Measurements from ENCODE around the gene TMEM200C. TPM values are rescaled to one million over a fixed set of nuclear protein-coding genes. Genes with fewer than 3 reads are reported as not detected.

The TMEM200C gene
- total and polyA plus RNA-seq, 8 donors: 0.79 to 4.9 (median 2.1) TPM

DNA sequence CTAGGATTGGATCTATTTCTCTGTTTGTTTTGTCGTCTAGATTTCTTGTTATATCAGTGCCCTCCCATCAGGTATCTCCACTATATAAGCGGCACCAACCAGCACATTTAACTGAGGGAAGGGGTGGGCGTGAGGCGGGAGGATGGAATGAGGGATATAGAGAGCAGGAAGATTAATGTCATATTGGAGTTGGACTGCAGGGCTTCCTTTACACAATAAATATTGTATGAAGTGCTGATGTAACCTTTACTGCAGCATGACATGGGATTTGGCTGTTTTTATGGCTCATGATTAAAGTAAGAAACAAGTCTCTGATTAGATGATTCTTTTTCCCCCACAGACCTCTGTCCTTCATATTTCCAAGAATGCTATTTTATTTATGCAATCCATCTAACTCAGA, 54.8 kb downstream of the TMEM200C start:
- no peaks in the 10 kb centered on the region for H3K9me3 ChIP-seq
- ATAC-seq (no peak), DNase-seq (no peak)
- H3K36me3 ChIP-seq: no peaks in the 10 kb centered on the region
- no peaks in the 10 kb centered on the region for H3K4me1 ChIP-seq
- H3K4me3 ChIP-seq: no peak overlapping the region
- TF ChIP-seq, protein P1, sequence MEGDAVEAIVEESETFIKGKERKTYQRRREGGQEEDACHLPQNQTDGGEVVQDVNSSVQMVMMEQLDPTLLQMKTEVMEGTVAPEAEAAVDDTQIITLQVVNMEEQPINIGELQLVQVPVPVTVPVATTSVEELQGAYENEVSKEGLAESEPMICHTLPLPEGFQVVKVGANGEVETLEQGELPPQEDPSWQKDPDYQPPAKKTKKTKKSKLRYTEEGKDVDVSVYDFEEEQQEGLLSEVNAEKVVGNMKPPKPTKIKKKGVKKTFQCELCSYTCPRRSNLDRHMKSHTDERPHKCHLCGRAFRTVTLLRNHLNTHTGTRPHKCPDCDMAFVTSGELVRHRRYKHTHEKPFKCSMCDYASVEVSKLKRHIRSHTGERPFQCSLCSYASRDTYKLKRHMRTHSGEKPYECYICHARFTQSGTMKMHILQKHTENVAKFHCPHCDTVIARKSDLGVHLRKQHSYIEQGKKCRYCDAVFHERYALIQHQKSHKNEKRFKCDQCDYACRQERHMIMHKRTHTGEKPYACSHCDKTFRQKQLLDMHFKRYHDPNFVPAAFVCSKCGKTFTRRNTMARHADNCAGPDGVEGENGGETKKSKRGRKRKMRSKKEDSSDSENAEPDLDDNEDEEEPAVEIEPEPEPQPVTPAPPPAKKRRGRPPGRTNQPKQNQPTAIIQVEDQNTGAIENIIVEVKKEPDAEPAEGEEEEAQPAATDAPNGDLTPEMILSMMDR (IDR thresholded peaks at IDR 0.05): no peak
- no peak overlapping the region for H3K27ac ChIP-seq
- no peaks in the 10 kb centered on the region for H3K27me3 ChIP-seq
- intact Hi-C loops (cut with DNase I): loop anchor here in 1 of 2 donors (5.0 kb wide), 1 partner anchor 238 kb away; no protein-coding TSS in a partner anchor

DNA sequence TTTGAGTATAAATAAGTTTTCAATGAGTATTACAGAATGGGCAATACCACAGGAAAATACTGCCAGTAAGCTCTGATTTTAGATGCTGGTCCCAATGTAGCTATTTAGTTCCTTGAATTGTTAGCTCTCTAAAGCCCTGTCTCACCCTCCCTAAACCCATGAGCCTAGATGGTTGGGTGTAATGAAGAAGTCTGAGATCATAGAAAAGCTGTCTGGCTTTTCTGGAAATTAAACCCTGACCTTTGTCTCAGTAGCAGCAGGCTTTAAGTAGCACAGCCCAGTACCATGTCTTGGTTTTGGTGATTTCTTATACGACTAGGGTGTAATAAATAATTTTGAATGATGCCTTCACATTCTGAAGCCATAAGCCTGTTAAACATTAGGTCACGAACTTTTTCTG, 55.3 kb downstream of the TMEM200C start:
- Histone ChIP-seq H3K27ac (no peak overlapping the region), H3K4me3 (no peak overlapping the region), H3K36me3 (no peaks in the 10 kb centered on the region), H3K9me3 (no peaks in the 10 kb centered on the region), H3K27me3 (no peaks in the 10 kb centered on the region), H3K4me1 (no peaks in the 10 kb centered on the region)
- intact Hi-C loops (cut with DNase I): loop anchor here in 1 of 2 donors (5.0 kb wide), 1 partner anchor 238 kb away; no protein-coding TSS in a partner anchor
- DNase-seq (no peak), ATAC-seq (no peak)
- TF ChIP-seq, protein P1 (IDR thresholded peaks at IDR 0.05): no peak

DNA sequence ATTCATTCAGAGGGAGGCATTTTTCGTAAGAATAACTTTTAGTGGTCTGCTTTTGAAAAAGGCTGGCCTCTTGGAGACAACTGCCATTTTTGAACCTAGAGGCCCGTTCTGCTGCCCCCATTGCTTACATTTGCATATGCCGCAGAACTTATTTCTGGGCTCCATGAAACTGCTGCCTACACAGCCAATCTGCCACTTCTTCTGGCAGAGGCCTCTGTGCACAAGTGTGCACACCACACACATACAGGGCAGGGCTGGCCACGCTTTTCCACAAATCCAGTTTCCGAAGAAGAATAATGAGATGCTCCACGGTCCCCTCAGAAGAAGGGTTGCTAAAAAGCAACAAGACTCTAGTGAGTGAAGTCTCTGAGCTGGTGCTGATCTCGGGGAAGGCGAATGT, 56.2 kb downstream of the TMEM200C start:
- ATAC-seq (no peak), DNase-seq (no peak)
- TF ChIP-seq, protein P1 (IDR thresholded peaks at IDR 0.05): no peak
- Histone ChIP-seq H3K4me1 (no peaks in the 10 kb centered on the region), H3K9me3 (no peaks in the 10 kb centered on the region), H3K27me3 (no peaks in the 10 kb centered on the region), H3K4me3 (no peak overlapping the region), H3K36me3 (no peaks in the 10 kb centered on the region), H3K27ac (no peak overlapping the region)
- intact Hi-C loops (cut with DNase I): no loop called here

Small RNA genes lying within 50 kb of the gene (microRNA-seq; reads per million reads assigned to microRNA genes)
- gene MIR3976: 0 reads per million in 2 donors
